NCI-H2196 treated with DMSO at 0.1 percent for 48 hours (cell line): ENCODE measurements around the gene FAM81A.
"Not testable (repeated sequence)": the region's sequence is repeated elsewhere in the genome, so short reads cannot be mapped to it uniquely, and the experiment has no call there.

Source experiments
- DNase-seq: peaks from one replicate; lab custom pipeline; 2025; ENCODE audit not compliant: unreplicated experiment; lab: John Stamatoyannopoulos, UW

The FAM81A gene

DNA sequence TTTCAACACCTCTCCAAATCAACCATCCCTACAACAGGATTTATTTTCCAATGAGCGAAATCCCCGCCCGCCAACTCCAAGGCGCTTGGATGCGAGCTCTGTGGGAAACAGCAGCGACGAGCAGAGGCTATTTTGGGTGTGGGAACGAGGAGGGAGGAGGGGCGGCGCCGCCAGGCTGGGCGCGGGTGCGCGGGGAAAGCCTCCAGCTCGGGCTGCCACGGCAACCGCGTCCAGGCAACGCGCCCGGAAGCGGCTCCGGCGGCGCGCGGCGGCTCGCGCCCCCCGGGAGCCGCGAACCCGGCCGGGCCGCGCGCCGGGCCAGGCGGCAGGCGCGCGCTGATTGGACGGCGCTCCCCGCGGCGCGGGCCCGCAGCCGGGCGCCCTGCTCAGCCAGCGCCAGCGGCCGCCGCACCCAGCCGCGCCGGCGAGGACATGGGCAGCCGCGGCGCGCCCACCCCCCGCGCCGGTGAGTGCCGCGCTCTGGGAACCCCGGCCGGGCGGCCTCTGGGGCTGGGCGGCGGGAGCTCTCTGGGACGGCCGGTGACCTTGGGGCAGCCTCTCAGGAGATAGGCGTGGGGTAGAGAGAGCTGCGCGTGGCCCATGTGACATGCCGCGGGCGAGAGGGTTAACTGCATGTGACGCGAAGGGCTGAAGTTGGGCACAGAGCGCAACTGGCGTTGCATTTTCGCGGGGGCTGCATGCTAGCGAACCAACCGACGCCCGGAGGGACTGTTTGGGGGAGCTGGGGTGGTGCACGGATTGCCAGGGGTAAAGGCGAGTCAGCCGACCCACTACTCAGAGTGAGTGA is at the start of gene FAM81A:
Gene FAM81A, plus strand, starts transcription at position 370 of the 808 bp plus-strand sequence. CDS start 20,441 bp downstream, outside the sequence.
- DNase-seq = peak; percentile 36

DNA sequence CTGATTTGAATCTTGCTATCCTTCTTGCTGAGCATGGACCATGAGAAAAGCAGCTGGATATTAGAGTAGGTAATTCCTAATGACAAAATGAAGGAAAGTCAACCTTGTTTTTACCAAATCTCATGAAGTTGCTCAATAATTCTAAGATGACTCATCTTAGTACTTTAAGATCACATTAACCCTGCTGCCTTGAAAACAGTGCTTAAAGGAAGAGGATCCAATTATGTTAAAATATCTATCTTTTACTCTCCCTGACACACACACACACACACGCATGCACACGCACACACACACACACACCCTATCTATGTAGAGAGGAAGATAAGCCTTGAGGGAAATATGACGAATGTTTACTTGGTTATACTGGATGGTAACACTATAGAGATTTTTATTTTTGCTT is 49.3 kb upstream of the FAM81A start:
- DNase-seq = no peak

DNA sequence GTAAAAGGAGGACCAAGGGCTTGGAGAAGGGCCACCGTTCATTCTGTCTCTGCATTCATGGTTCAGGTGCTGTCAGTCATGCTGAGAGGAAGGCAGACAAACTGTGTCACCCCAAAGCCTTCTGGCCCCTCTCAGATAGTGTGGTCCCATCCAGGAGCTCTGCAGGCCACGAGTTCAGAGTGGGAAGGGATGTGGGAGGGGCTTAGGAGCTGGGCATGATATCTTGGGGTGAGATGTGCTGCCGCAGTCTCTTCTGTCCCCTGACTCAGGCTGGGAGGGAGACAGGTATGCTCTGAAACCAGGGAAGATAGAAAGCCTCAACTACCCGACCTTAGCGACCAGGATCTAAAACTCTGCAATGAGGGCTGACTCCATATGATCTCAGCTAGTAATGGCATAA is 45.7 kb upstream of the FAM81A start:
- no peak for DNase-seq

DNA sequence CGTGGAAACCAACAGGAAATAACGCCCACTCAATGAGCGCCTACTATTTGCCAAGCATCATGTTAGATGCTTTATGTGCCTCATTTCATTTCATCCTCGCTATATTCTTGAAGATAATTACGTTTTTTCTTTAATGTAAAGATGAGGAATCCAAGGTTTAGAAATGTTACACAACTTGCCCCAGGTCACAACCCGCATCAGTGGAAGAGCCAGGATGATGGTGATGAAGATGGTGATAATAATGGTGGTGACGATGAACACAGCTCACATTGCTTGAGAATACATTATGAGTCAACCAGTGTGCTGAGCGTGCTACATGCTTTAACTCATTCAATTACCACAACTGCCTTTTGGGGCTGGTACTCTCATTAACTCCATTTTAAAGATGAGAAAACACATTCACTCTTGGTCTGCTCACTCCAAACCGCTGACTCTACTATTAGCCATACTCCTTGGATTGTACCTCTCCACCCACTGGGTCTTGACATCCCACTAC is 43.8 kb upstream of the FAM81A start:
- DNase-seq = no peak

DNA sequence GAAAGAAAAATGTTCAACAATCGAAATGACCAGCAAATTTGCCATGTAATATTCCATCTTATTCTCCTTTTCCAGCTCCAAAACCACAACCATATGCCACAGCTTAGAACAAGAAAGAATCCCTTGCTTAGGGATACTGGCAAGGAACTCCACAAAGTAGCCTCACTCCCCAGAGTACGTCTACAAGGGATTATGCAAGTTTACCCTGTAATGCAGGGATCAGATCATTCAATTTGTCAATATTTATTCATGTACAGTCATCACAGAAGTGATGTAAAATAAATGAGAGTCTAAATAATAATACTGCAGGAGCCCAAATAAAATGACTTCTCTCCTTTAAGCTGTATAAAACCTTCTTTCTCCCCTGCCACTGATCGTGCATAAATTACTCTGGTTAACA is 41.8 kb upstream of the FAM81A start:
- no peak for DNase-seq

DNA sequence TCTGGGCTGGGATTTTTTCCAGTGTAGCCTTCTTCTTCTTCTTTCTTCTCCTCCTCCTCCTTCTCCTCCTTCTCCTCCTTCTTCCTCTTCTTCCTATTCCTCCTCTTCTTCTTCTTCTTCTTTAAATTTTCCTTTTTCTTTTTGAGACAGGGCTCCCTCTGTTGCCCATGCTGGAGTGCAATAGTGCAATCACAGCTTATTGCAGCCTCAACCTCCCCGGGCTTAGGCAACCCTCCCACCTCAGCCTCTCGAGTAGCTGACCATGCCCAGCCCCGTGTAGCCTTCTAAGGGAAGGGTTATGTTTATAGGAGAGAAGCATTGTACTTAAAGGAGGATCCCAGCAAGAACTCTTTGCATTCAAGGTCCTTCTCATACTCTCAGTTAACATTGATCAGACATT is 41.3 kb upstream of the FAM81A start:
- no peak for DNase-seq

DNA sequence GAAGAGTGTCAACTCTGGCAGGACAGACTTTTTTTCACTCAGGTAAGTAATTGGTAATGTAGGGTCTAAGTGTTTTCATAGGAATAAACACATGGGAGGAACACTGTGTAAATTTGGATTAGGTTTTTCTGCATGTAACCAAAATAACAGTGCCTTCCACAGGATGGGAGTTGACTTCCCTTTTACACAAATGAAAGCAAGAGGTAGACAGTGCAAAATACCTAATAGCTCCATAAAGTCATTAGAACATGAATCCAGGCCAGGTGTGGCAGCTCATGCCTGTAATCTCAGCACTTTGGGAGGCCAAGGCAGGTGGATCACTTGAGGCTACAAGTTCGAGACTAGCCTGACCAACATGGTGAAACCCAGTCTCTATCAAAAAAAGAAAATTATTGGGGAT is 39.8 kb upstream of the FAM81A start:
- no peak for DNase-seq

DNA sequence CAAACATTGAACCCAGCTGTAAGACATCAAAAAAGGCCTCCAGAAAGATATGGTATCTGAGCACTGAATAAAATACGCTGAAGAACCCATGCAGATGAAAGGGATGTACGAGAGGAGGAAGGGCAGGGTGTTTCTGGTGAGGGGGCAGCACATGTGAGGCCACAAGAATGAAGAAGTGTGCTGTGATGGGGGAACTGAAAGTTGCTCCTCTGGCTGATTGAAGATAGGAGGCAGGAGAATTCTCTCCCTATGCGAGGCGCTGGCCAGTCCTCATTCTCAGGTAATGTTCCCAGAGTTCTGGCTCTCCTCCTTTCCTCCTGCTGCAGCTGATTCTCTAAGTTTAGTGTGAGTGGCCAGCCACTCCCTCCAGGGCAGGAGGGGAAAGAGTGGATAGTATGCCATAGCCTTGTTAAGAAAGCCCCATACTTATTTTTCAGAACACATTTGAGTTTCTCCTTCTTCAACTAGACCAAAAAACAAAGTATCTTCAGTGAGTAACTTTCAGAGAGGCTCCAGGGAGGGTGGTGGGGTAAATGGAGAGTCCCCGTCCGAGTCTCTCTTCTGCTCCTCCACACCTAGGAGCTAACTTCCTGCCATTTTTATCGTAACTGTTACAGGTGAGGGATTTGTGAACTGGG is 38.4 kb upstream of the FAM81A start:
- DNase-seq = no peak

DNA sequence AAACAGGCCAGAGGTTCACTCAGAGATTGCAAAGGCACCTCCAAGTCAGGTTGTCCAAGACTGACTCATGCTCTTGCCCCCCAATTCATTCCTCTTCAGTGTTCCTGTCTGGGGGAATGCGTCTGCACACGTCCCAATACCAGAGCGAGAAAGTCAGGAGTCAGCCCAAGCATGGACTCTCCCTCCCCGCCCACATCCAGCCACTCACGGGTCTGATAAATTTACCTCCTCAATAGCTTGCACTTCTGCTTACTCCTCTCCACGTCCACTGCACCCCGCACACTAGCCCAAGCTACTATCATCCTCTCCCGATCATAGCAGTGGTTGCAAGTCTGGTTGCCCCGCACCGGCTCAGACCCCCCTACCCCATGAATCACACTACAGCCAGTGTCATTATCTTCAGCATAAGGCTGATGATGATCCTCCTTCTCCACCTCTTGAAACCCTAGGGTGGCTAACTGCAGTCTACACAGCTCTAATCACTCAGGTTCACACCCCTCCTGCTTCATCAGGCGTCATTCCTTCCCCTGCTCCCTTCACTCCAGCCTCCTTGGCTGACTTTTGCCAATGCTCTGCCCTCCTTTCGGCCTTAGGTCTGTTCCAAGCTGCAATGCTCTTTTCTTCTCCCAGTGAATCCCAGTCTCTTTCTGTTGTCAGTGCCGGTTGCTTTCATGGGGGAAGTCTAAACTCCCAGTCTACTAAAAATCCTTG is 37.7 kb upstream of the FAM81A start:
- no peak for DNase-seq

DNA sequence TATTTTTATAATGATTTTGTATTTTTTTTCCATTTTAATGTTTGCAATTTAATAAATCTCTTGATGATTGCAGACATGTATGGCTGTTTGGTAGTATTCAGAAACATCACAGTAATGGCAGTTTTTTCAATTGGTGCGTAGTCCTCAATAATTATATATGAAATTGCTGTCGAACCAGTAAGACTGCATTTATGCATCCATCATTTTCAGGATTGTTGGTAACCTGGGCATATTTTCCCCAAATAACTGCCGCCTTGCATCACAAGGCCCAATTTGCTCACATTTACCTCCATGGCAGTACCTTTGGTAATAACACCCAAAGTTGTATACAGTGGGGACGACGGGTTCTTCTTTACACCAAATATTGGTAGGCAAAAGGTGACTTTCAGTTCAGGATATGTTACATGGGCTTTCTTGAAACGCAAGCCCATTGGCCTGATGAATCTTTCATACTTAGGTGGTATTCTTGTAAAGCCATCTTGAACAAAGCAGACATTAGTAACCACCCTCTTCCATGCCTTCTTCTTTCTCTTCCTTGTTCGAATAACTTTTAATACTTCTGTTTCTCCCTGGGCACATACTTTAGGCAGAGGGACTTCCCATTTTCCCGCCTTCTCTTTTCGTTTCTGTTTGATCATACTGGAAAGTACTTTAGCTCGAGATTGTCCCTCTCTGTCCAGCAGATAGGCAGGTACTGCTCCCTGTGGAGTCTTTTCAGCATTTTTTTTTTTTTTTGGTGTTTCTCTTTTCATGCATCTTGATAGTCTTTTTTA is 36.7 kb upstream of the FAM81A start:
- DNase-seq = not testable (repeated sequence)

DNA sequence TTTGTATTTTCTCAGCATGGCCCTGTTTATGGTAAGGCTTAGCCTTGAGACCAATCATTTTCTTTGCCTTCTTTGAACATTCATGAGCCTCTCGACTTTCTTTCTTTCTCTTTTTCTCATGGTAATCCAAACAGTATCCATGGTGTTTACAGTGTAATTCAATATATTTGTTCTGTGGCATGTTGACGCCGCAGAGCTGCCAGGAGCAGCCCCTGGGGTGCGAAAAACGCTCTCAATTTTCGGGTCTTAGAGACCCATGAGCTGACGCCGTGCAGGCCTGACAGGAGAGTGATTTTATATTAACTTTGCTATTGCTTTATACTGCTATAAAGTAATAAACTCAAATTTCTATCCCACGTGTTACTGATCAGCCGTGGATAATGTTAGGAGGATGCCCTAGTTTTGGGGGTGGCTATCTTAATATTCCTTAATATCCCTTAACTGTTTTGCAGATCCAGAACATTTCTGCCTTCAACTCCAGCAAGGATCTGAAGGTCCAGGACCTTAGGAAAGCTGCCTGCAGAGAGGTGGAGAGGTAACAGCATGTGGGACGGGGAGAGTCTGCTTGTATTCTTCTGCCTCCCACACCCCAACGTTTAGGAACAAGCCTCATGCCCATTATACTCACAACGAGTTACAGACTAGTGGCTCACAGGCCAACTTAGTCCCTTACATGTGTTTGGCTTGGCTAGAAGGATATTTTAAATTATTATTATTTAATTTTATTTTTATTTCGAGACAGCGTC is 36.0 kb upstream of the FAM81A start:
- no peak for DNase-seq

DNA sequence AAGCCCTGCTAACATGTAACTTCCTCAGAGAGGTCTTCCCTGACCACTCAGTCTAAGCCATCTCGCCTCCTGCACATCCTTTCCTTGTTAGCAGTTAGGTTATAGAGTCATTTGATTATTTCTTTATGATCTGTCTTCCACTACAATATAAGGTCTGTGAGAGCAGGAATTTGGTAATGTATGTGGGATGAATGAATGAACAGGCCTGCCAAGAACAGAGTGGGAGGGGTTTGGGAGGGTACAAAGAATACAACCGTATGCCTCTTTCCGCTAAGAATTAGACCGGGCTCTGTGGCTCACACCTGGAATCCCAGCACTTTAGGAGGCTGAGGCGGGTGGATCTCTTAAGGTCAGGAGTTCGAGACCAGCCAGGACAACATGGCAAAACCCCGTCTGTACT is 32.9 kb upstream of the FAM81A start:
- DNase-seq = no peak

DNA sequence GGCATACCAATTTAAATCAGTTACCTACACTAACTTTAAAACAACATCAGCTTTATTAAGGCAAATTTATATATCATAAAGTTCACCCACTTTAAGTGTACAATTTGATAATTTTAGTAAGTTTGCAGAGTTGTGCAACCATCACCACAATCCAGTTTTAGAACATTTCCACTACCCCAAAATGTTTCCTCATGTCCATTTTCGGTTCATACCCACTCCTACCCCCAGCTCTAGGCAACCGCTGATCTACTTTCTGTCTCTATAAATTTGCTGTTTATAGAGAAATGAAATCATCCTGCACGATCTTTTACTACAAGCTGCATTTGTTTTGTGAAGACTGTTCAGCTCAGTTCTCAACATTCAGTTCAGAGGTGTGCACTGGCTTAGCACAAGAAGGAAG is 31.5 kb upstream of the FAM81A start:
- no peak for DNase-seq

DNA sequence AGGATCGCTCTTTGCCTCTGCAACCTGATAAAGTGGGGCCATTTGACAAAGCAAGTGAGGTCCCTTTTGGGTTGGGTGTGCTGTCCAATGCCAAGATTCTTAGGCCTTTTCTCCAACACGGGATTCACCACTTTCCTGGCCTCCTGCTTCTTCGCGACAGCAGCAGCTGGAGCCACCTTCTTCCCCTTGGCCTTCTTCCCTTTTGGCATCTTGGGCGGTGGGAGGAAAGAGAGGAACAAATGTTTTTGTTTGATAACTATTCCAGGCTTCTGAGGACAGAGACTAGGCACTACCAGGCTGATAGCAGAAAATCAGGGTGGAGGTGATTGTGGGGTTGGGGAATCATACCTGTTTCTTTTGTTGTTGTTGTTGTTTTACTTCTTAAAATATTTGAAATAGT is 30.0 kb upstream of the FAM81A start:
- DNase-seq = no peak

DNA sequence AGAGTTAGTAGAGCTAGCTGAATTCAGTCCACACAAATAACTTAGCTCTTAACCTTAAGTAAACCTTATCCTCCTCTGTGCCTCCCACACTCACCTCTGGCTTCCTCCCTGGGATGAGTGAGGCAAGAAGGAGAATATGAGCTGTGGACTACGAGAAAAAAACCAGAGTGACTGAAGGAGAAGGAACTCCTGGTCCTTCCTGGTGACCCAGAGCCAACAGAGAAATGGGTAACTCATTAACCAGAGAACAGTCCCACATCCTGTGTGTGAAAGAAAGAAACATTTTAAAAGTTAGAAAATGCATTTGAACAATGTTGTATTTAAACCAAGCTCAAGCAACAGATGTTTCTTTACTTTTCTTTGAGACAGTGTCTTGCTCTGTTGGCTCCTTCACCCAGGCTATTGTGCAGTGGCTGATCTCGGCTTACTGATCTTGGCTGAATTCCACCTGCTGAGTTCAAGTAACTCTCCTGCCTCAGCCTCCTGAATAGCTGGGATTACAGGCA is 27.5 kb upstream of the FAM81A start:
- no peak for DNase-seq

DNA sequence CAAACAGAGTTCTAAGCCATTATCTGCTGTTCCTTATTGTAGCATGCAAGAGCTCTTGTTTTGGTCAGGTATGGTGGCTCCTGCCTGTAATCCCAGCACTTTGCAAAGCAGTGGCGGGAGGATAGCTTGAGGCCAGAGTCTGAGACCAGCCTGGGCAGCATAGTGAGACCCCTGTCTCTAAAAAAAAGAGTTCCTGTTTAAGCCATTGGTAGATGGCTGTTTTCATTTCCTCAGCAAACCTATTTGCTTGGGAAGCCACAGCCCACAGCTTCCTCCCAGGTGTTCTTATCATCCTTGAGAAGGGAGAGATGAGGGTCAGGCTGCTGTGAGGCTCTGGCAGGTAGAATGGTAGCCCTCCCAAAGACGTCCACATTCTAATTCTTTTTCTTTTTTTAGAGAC is 24.4 kb upstream of the FAM81A start:
- DNase-seq = no peak

DNA sequence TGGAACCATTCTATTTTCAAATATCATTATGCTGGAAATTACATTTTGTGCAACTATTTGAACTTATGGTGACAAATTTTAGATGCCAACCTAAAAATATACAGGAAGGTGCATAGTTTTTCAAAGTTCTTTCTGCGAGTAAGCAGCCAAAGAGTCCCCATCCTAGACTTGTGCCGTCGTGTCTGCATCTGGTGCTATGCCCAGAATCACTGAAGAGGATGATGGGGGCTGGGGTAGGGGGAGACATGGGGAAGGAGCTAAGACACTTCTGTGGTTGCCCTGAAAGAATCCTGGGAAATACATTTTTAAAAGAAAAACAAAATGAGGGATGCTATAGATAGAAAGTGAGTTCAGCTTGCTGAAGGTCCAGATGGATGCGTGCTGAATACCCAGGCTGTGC is 21.2 kb upstream of the FAM81A start:
- DNase-seq = no peak

DNA sequence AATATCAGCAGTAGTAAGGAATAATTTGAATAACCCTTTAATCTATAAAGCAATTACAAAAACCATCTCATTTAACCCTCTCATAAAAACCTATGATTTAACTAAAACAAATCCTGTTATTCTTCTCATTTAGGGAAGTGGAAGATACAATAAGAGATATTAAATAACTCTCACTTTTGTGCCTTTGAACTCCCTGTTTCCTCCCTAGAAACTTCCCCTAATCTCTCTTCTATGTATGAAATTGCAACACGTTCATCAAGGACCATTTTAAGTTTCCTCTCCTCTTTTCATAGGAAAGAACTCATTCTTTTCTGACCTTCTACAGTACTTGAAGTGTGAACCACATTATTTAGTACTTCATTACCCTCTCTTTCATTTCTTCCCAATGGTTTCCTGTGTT is 18.8 kb upstream of the FAM81A start:
- no peak for DNase-seq

DNA sequence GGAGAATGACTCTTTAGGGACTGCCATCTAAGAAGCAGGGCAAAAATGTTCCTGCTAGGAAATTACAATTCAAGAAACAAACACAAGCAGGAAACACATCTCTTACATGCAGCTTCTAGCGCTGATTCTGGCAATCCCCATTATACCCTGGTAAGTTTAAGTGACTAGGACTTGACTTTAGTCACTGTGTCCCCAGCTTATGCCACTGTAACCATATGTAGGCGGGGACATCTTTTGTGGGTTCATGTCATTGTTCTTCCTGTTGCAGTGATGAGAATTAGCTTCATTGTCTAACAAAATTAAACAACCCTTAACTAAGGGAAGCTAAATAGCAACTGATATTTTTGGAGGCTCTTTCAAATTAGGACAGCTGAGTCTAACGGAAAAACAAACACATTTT is 17.9 kb upstream of the FAM81A start:
- DNase-seq = no peak

DNA sequence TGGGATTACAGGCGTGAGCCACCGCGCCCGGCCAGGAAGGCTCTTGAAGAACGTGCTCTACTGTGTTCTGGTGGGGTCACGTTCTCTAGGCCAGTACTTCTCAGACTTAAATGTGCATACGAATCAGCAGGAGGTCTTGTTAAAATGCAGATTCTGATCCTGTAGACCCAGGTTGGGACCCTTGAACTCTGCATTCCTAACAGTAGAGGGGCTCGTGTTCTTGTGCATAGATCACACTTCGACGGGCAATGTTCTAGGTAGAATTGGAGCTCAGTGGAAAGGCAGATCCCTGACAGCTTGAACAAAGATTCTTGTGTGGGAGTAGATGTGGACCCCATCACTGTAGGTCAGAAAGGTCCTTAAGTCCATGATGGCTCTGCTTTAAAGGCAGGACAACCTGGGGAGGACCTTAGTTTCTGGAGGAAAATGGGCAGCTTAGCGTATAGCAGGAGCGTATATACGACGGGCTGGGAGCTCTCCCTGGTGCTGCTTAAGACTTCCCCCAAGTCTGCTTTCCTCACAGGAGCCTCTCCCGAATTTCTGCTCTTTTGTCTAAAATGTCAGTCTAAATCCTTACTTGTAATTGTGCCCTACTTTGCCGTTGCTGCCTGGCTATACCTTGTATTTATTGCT is 16.9 kb upstream of the FAM81A start:
- no peak for DNase-seq
